ENCODE measurements around the gene PIGK.

Gene PIGK

DNA sequence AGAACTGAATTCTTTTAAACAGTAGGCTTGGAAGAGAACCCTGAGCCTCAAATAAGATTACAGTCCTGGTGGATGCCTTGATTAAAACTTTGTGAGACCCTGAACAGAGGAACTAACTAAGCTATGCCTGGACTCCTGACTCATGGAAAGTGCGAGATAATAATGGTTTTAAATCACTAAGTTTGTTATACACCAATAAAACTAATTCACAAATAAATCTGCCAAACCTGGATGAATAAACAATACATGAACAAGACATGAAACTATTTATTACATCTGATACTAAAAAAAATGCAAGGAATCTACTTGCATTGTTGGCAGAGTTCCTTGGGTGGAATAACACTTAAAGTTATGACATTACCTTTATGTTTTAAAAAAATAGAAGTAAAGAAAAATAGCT is 118.4 kb downstream of the PIGK start:
- Histone ChIP-seq H3K4me1 (ENCODE audit: control insufficient read depth in 1 of 2, insufficient read depth in 1 of 2, low read depth in 1 of 2, low read length in 1 of 2) (no peaks in the 10 kb centered on the region), H3K9me3 (no peaks in the 10 kb centered on the region), H3K36me3 (no peaks in the 10 kb centered on the region), H3K4me3 (ENCODE audit: low read depth in 1 of 2, low read length in 1 of 2) (no peak overlapping the region), H3K27me3 (no peaks in the 10 kb centered on the region), H3K27ac (no peak overlapping the region)
- TF ChIP-seq, protein P1, sequence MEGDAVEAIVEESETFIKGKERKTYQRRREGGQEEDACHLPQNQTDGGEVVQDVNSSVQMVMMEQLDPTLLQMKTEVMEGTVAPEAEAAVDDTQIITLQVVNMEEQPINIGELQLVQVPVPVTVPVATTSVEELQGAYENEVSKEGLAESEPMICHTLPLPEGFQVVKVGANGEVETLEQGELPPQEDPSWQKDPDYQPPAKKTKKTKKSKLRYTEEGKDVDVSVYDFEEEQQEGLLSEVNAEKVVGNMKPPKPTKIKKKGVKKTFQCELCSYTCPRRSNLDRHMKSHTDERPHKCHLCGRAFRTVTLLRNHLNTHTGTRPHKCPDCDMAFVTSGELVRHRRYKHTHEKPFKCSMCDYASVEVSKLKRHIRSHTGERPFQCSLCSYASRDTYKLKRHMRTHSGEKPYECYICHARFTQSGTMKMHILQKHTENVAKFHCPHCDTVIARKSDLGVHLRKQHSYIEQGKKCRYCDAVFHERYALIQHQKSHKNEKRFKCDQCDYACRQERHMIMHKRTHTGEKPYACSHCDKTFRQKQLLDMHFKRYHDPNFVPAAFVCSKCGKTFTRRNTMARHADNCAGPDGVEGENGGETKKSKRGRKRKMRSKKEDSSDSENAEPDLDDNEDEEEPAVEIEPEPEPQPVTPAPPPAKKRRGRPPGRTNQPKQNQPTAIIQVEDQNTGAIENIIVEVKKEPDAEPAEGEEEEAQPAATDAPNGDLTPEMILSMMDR (IDR thresholded peaks at IDR 0.05): no peak

GRCh38 chr1:77096496-77097255 is 122.6 kb downstream of the PIGK start:
- H3K27me3 ChIP-seq: no peaks in the 10 kb centered on the region
- TF ChIP-seq, protein P1 (IDR thresholded peaks at IDR 0.05): no peak
- H3K36me3 ChIP-seq: no peaks in the 10 kb centered on the region
- H3K27ac ChIP-seq: no peak overlapping the region
- H3K4me3 ChIP-seq (ENCODE audit: low read depth in 1 of 2, low read length in 1 of 2): no peak overlapping the region
- no peaks in the 10 kb centered on the region for H3K9me3 ChIP-seq
- H3K4me1 ChIP-seq (ENCODE audit: control insufficient read depth in 1 of 2, insufficient read depth in 1 of 2, low read depth in 1 of 2, low read length in 1 of 2): no peaks in the 10 kb centered on the region

- H3K27me3 ChIP-seq: no peaks in the 10 kb centered on the region
- no peak overlapping the region for H3K4me3 ChIP-seq (ENCODE audit: low read depth in 1 of 2, low read length in 1 of 2)
- TF ChIP-seq, protein P1 (IDR thresholded peaks at IDR 0.05): no peak
- H3K27ac ChIP-seq: no peak overlapping the region
- H3K36me3 ChIP-seq: no peaks in the 10 kb centered on the region
- no peaks in the 10 kb centered on the region for H3K9me3 ChIP-seq
- no peaks in the 10 kb centered on the region for H3K4me1 ChIP-seq (ENCODE audit: control insufficient read depth in 1 of 2, insufficient read depth in 1 of 2, low read depth in 1 of 2, low read length in 1 of 2)
These were observed 124.0 kb downstream of the PIGK start for GRCh38 chr1:77095236-77095635.

- Histone ChIP-seq H3K9me3 (no peaks in the 10 kb centered on the region), H3K4me1 (ENCODE audit: control insufficient read depth in 1 of 2, insufficient read depth in 1 of 2, low read depth in 1 of 2, low read length in 1 of 2) (no peaks in the 10 kb centered on the region), H3K36me3 (no peaks in the 10 kb centered on the region), H3K27me3 (no peaks in the 10 kb centered on the region), H3K4me3 (ENCODE audit: low read depth in 1 of 2, low read length in 1 of 2) (no peak overlapping the region), H3K27ac (no peak overlapping the region)
- TF ChIP-seq, protein P1 (IDR thresholded peaks at IDR 0.05): no peak
These were observed 129.5 kb downstream of the PIGK start for GRCh38 chr1:77089756-77090155.

GRCh38 chr1:77085109-77085508 is 134.1 kb downstream of the PIGK start:
- H3K27ac ChIP-seq: no peak overlapping the region
- H3K36me3 ChIP-seq: no peaks in the 10 kb centered on the region
- TF ChIP-seq, protein P1 (IDR thresholded peaks at IDR 0.05): no peak

More at GRCh38 chr1:77085109-77085508, 134.1 kb downstream of the PIGK start:
- H3K9me3 ChIP-seq: no peaks in the 10 kb centered on the region
- H3K4me3 ChIP-seq (ENCODE audit: low read depth in 1 of 2, low read length in 1 of 2): no peak overlapping the region
- no peaks in the 10 kb centered on the region for H3K4me1 ChIP-seq (ENCODE audit: control insufficient read depth in 1 of 2, insufficient read depth in 1 of 2, low read depth in 1 of 2, low read length in 1 of 2)
- no peaks in the 10 kb centered on the region for H3K27me3 ChIP-seq
